Nephron (organoid): ENCODE measurements around the gene LCOR.

ENCODE experiments used
- H3K27ac Mint-ChIP-seq, 3 experiments: 2 replicates each; pipeline ENCODE4 v1.8.0; 2020; ENCODE audit warnings: mixed read lengths in 3 of 3, mild to moderate bottlenecking in 2 of 3, moderate library complexity in 1 of 3
- H3K27me3 Mint-ChIP-seq: 2 replicates; pipeline ENCODE4 v1.8.0; 2021; ENCODE audit warnings: low read depth, mild to moderate bottlenecking, moderate library complexity, mixed read lengths
- H3K36me3 Mint-ChIP-seq: 2 replicates; pipeline ENCODE4 v1.8.0; 2020; ENCODE audit warnings: low read depth, mixed read lengths
- H3K4me1 Mint-ChIP-seq: 2 replicates; pipeline ENCODE4 v1.8.0; 2020; ENCODE audit warnings: mixed read lengths
- H3K4me3 Mint-ChIP-seq, 3 experiments: 2 replicates each; pipeline ENCODE4 v1.8.0; 2020; ENCODE audit warnings: mild to moderate bottlenecking in 3 of 3, mixed read lengths in 3 of 3, moderate library complexity in 2 of 3
- H3K9me3 Mint-ChIP-seq: 2 replicates; pipeline ENCODE4 v1.8.0; 2020; ENCODE audit warnings: mixed read lengths
- CTCF ChIP-seq, 3 experiments: fragments of 200-600 bp; sonication (generic); IDR thresholded peaks; one replicate each; pipeline ENCODE4 v1.5.0; 2021; ENCODE audit warnings: antibody characterized with exemption in 3 of 3; ENCODE audit not compliant: unreplicated experiment in 3 of 3

The LCOR gene

GRCh38 chr10:96906864-96907263 is 74.8 kb downstream of the LCOR start:
- Mint-ChIP-seq H3K4me1 (peaks cover 5% of the 10 kb centered on the region), H3K27ac (peak overlapping the region in 2 of 3 experiments; percentile 17 to 86), H3K9me3 (peaks cover 3% of the 10 kb centered on the region), H3K4me3 (no peak overlapping the region), H3K27me3 (no peaks in the 10 kb centered on the region), H3K36me3 (peaks cover 26% of the 10 kb centered on the region)
- no peak for TF ChIP-seq CTCF (IDR thresholded peaks at IDR 0.05; ENCODE audit: unreplicated experiment in 3 of 3)

GRCh38 chr10:96910488-96911395 is 78.6 kb downstream of the LCOR start:
- Mint-ChIP-seq H3K27me3 (no peaks in the 10 kb centered on the region), H3K27ac (no peak overlapping the region), H3K36me3 (peaks cover 42% of the 10 kb centered on the region), H3K4me1 (peaks cover 5% of the 10 kb centered on the region), H3K4me3 (no peak overlapping the region), H3K9me3 (no peaks in the 10 kb centered on the region)
- TF ChIP-seq CTCF (IDR thresholded peaks at IDR 0.05; ENCODE audit: unreplicated experiment in 3 of 3): peak; percentile 18 to 43 (median 38)

- Mint-ChIP-seq H3K27me3 (no peaks in the 10 kb centered on the region), H3K4me1 (peaks cover 7% of the 10 kb centered on the region), H3K27ac (no peak overlapping the region), H3K4me3 (no peak overlapping the region), H3K36me3 (peaks cover 44% of the 10 kb centered on the region), H3K9me3 (no peaks in the 10 kb centered on the region)
- TF ChIP-seq CTCF (IDR thresholded peaks at IDR 0.05; ENCODE audit: unreplicated experiment in 3 of 3): no peak
Observed at GRCh38 chr10:96912405-96912804, 80.3 kb downstream of the LCOR start.

- no peaks in the 10 kb centered on the region for H3K27me3 Mint-ChIP-seq
- H3K36me3 Mint-ChIP-seq: peaks cover 43% of the 10 kb centered on the region
- H3K4me3 Mint-ChIP-seq: no peak overlapping the region
- TF ChIP-seq CTCF (IDR thresholded peaks at IDR 0.05; ENCODE audit: unreplicated experiment in 3 of 3): no peak
- no peaks in the 10 kb centered on the region for H3K9me3 Mint-ChIP-seq
- no peak overlapping the region for H3K27ac Mint-ChIP-seq
- peaks cover 17% of the 10 kb centered on the region for H3K4me1 Mint-ChIP-seq
Observed at GRCh38 chr10:96913906-96914305, 81.8 kb downstream of the LCOR start.

GRCh38 chr10:96917628-96918027 is 85.5 kb downstream of the LCOR start:
- Mint-ChIP-seq H3K36me3 (peaks cover 41% of the 10 kb centered on the region), H3K9me3 (peaks cover 3% of the 10 kb centered on the region)
- no peak for TF ChIP-seq CTCF (IDR thresholded peaks at IDR 0.05; ENCODE audit: unreplicated experiment in 3 of 3)

More at GRCh38 chr10:96917628-96918027, 85.5 kb downstream of the LCOR start:
- Mint-ChIP-seq H3K27me3 (no peaks in the 10 kb centered on the region), H3K4me3 (no peak overlapping the region), H3K27ac (no peak overlapping the region), H3K4me1 (peaks cover 12% of the 10 kb centered on the region)
